ENCODE results near the gene SRPK3.

The SRPK3 gene

DNA sequence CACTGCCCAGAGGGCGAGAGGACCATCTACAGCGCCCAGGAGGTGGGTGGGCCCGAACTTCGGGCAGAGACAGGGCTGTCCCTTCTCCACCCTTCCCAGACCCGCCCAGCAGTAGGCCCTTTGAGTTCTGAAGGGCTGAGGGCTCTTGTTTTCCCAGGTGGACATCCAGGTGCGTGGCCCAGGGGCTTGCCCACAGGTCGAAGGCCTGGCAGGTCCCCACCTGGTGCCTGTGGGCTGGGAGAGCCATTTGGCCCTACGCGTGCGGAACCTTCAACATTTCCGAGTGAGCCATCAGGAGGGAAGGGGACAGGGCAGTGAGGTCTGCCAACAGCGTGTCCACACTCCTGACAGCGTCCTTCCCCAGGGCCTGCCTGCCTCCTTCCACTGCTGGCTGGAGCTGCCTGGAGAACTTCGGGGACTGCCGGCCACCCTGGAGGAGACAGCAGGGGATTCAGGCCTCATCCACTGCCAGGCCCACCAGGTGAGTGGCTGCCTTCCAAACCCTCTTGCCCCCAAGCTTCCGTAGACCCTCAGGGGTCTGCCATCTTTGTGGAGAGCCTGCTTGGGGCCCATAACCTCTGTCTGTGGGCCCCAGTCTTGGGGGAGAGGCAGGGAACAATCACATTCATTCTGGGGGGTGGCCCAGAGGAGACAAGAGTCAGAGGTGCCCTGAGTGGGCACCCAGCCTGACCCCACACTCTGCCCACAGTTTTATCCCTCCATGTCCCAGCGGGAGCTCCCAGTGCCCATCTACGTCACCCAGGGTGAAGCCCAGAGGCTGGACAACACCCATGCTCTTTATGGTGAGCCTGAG lies 10.0 kb upstream of the SRPK3 start:
- DNase-seq (ENCODE audit: low spot score): no peak

DNA sequence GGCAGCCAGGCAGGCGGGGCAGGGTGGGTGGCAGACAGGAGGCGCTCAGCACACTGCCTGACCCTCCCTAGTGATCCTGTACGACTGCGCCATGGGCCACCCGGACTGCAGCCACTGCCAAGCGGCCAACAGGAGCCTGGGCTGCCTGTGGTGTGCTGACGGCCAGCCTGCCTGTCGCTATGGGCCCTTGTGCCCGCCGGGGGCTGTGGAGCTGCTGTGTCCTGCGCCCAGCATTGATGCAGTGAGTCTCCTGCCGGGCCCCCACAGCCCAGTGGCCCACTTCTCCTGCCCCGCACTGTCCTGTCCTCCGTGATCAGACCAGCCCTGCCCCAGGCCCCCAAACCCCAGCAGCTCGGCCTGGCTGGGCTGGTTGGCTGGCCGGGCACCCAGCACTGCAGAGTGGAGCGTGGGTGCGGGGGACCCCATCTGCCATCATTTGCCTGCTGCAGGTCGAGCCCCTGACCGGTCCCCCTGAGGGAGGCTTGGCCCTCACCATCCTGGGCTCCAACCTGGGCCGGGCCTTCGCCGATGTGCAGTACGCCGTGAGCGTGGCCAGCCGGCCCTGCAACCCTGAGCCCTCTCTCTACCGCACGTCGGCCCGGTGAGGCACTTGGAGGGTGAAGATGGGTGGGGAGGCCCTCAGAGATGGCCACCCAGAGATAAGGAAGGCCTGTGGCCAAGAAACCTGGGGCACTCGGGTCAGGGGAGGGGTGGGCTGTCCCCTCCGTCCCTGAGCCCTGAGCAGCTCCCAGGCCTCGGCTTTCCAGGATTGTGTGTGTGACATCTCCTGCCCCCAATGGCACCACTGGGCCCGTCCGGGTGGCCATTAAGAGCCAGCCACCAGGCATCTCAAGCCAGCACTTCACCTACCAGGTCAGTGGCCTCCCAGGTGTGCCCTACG lies 9.2 kb upstream of the SRPK3 start:
- no peak for DNase-seq (ENCODE audit: low spot score)

GRCh38 chrX:153772316-153773217 lies 8.3 kb upstream of the SRPK3 start:
- no peak for DNase-seq (ENCODE audit: low spot score)

DNA sequence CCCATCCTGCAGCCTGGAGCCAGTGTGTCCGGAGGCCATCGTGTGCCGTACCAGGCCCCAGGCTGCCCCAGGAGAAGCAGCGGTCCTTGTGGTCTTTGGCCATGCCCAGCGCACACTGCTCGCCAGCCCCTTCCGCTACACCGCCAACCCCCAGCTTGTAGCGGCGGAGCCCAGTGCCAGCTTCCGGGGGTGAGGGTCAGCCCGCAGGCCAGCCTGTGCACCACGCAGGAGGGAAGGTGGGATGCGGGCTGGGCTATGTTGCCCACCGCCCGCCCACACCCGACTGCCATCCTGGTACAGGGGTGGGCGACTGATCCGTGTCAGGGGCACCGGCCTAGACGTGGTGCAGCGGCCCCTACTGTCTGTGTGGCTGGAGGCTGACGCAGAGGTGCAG lies 7.6 kb upstream of the SRPK3 start:
- DNase-seq (ENCODE audit: low spot score): no peak

- no peak for DNase-seq (ENCODE audit: low spot score)
Measured at GRCh38 chrX:153773741-153774575, 6.9 kb upstream of the SRPK3 start.

GRCh38 chrX:153774576-153775292 lies 6.1 kb upstream of the SRPK3 start:
- no peak for DNase-seq (ENCODE audit: low spot score)

- DNase-seq (ENCODE audit: low spot score): no peak
Measured at GRCh38 chrX:153775293-153776119, 5.3 kb upstream of the SRPK3 start.

DNA sequence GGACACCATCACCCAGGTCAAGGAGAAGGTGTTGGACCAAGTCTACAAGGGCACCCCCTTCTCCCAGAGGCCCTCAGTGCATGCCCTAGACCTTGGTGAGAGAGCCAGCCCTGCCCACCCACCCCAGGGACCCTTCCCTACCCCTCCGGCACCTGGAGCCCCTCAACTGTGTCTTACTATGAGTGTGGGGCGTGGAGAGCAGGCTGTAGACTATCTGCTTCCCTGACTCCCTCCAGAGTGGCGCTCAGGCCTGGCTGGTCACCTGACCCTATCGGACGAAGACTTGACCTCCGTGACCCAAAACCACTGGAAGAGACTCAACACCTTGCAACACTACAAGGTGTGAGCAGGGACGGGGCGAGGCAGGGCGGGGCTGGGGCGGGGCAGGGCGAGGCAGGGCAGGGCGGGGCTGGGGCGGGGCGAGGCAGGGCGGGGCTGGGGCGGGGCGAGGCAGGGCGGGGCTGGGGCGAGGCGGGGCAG lies 4.7 kb upstream of the SRPK3 start:
- DNase-seq (ENCODE audit: low spot score): no peak

DNA sequence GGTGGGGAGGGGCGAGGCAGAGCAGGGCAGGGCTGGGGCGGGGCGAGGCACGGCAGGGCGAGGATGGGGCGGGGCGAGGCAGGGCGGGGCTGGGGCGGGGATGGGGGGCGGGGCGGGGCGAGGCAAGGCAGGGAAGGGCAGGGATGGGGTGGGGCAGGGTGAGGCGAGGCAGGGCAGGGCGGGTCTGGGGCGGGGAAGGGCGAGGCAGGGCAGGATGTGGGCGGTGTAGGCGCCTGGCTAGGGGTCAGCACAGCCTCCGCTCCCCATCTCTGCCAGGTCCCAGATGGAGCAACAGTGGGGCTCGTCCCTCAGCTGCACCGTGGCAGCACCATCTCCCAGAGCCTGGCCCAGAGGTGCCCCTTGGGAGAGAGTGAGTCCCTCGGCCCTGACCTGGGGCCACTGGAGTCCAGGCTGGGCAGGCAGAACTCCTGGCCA lies 4.2 kb upstream of the SRPK3 start:
- DNase-seq (ENCODE audit: low spot score): no peak

DNA sequence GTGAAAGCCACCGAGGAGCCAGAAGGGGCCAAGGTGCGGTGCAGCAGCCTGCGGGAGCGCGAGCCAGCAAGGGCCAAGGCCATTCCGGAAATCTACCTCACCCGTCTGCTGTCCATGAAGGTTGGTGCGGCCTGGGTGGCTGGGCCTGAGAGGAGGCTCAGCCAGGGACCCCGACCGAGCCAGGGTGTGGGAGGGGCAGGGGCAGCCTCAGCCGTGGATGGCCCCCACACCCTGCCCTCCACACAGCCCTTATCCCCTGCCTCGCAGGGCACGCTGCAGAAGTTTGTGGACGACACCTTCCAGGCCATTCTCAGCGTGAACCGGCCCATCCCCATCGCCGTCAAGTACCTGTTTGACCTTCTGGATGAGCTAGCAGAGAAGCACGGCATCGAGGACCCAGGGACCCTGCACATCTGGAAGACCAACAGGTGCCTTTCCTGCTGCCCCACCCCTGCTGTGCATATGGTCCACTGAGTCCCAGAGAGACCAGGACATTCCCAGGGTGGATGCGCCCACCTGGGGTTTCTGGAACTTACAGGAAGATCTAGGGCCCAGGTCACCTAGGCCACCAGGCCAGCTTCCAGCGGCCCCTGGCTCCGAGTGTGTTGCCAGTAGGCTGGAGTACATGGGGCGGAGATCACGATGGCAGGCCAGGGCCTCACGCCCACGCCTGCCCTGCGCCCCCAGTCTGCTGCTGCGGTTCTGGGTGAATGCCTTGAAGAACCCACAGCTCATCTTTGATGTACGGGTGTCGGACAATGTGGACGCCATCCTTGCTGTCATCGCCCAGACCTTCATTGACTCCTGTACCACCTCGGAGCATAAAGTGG lies 3.4 kb upstream of the SRPK3 start:
- no peak for DNase-seq (ENCODE audit: low spot score)

- DNase-seq (ENCODE audit: low spot score): no peak
Measured at GRCh38 chrX:153778181-153778580, 2.7 kb upstream of the SRPK3 start.

DNA sequence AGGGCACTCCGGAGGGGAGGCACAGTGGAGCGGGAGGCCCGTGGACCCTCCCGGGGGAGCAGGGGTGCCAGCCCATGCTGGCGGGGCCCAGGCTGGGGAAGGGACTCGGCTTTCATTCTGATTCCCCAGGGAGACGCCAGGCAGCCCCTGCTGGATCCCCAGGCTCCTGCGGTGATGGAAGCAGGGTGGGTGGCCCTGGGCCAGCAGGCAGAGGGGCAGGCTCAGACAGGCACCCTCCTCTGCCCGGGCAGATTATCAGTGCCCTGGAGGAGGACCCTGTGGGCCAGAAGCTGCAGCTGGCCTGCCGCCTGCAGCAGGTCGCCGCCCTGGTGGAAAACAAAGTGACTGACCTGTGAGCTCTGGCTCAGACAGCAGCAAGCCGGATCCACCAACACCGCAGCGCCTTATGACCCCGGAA lies 2.1 kb upstream of the SRPK3 start:
- DNase-seq (ENCODE audit: low spot score): no peak

GRCh38 chrX:153779891-153780677 lies 757 bp upstream of the SRPK3 start:
- no peak for DNase-seq (ENCODE audit: low spot score)

DNA sequence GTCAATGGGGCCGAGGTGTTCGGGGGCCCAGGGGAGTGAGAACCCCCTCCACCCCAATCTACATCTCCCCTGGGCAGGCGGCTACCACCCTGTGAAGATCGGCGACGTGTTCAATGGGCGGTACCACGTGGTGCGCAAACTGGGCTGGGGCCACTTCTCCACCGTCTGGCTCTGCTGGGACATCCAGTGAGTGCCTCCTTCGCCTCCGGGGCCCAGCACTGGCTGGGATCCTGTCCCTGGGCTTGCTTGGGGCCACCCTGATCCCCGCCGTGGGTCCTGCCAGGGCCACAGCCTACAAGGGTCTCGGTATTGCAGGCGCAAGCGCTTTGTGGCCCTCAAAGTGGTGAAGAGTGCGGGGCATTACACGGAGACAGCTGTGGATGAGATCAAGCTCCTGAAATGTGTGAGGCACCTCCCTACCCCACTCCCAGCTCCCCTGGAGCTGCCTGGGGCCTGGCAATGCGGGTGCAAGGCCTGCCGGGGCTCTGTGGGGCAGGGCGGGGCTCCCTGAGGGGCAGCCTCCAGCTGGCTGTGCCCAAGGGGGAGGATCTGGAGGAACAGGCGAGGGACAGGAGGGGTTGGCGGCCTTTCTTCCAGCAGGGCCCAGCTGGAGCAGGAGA lies 697 bp downstream of the SRPK3 start:
- DNase-seq (ENCODE audit: low spot score): peak; percentile 37

GRCh38 chrX:153782313-153782712 lies 1.5 kb downstream of the SRPK3 start:
- DNase-seq (ENCODE audit: low spot score): no peak

DNA sequence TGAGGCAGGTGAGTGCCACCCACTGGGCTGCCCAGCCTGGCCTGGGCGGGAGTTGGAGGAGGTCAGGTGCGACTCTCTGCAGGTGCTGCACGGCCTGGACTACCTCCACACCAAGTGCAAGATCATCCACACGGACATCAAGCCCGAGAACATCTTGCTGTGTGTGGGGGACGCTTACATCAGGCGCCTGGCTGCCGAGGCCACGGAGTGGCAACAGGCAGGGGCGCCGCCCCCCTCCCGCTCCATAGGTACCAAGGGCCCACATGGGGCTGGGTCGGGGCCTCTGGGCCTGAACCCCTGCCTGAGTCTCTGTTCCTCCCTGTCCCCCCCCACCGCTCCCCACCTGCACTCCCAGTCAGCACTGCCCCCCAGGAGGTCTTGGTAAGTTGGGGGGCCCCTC lies 2.0 kb downstream of the SRPK3 start:
- DNase-seq (ENCODE audit: low spot score): no peak

DNA sequence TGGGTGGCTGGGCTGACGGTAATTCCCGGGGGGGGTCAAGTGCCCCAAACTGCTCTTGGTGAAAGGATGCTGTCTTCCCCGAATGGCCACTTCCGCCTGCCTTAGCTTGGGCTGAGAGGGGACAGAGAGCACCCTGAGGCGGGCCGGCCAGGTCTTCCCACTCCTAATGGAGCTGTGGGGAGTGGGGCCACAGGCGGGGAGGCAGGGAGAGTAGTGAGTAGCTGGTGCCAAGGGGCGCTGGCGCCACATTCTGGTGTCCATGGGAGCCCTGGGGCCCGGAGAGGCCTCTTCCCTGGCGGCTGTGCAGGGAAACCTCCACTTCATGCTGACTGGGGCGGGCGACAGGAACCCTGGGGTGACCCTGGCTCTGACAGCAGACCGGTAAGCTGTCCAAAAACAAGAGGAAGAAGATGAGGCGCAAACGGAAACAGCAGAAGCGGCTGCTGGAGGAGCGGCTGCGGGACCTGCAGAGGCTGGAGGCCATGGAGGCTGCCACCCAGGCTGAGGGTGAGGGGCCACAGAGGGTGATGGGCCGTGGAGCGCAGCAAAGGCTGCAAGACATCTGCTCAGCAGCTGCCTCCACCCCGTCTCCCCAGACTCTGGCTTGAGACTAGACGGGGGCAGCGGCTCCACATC lies 2.7 kb downstream of the SRPK3 start:
- DNase-seq (ENCODE audit: low spot score): no peak

Measured in AG08395 (cell line).